Retinal pigment epithelial cell (primary cell): ENCODE results near the gene FADS1.

Source experiments
- DNase-seq: peaks from one replicate; pipeline ENCODE4 v3.0.0-alpha.2; 2010; ENCODE audit warnings: low read depth
- H3K4me3 ChIP-seq: 2 replicates; pipeline ENCODE4 v1.5.1; 2011; ENCODE audit warnings: mild to moderate bottlenecking, low read length, control low read depth, moderate library complexity
- CTCF ChIP-seq: conservative IDR thresholded peaks from 2 replicates; pipeline ENCODE4 v1.5.1; 2011; ENCODE audit warnings: low read depth, low read length, control low read depth, inconsistent platforms

Gene FADS1

GRCh38 chr11:61771195-61771894 lies 45.5 kb downstream of the FADS1 start:
- no peak for DNase-seq
- H3K4me3 ChIP-seq: no peak overlapping the region
- TF ChIP-seq CTCF: no peak

- H3K4me3 ChIP-seq: no peak overlapping the region
- no peak for TF ChIP-seq CTCF
- no peak for DNase-seq
Measured at GRCh38 chr11:61769946-61770683, 46.7 kb downstream of the FADS1 start.

DNA sequence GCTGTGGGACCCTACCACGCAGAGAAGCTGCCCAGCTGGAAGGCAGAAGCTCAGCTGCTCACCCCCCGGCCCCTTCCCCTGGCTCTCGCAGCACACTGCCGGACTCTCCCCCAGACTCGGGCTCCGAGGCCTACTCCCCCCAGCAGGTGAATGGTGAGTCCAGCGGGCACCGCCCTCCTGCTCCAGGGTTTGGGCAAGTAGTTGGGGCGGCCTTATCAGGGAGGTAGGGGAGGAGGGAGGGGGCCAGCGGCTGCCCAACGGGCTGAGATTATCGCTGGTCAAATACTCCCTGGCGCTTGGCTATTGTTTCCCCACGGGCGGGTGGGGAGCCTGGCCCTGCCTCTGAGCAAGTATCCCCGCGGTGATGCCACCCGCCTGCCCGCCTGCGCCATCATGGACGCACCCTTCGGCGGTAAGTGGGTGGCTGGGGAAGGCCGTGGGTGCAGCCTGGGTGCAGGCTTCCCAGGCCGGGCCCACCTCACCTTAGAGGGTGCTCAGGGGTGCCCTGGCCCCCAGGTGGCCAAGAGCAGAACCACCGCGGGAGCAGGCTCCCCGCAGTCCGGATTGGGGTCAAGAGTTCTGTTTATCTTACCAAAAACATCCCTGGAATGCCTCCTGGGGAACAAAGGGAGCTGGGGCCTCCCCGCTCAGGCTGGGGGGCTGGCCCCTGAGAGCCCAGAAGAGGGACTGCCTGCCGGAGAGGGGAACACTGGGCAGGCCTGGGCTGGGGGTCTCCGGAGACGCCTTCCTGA lies 47.5 kb downstream of the FADS1 start:
- DNase-seq: no peak
- peak; percentile 62 for TF ChIP-seq CTCF

GRCh38 chr11:61768376-61769076 lies 48.3 kb downstream of the FADS1 start:
- no peak overlapping the region for H3K4me3 ChIP-seq
- no peak for TF ChIP-seq CTCF
- no peak for DNase-seq

More for the DNA sequence above, 47.5 kb downstream of the FADS1 start:
- H3K4me3 ChIP-seq: no peak overlapping the region

- no peak for TF ChIP-seq CTCF
- no peak for DNase-seq
- no peak overlapping the region for H3K4me3 ChIP-seq
Measured at GRCh38 chr11:61766353-61766841, 50.4 kb downstream of the FADS1 start.

GRCh38 chr11:61765550-61766253 lies 51.1 kb downstream of the FADS1 start:
- no peak for DNase-seq
- TF ChIP-seq CTCF: no peak
- H3K4me3 ChIP-seq: no peak overlapping the region
